NT2/D1 (cell line): ENCODE data around the gene SYNPR.
"Not testable (repeated sequence)": the region's sequence is repeated elsewhere in the genome, so short reads cannot be mapped to it uniquely, and the experiment has no call there.

Experiments used
- DNase-seq: peaks from one replicate; pipeline ENCODE4 v3.0.0-alpha.2; 2011; ENCODE audit warnings: low read depth, low spot score
- H3K27me3 ChIP-seq: 2 replicates; pipeline ENCODE4 v1.6.0; 2011; ENCODE audit warnings: mild to moderate bottlenecking; ENCODE audit not compliant: insufficient read length, insufficient read depth
- H3K36me3 ChIP-seq: 2 replicates; pipeline ENCODE4 v1.6.1; 2011; ENCODE audit warnings: mild to moderate bottlenecking, low read length, mixed read lengths; ENCODE audit not compliant: insufficient read depth, insufficient read length
- H3K4me1 ChIP-seq: 2 replicates; pipeline ENCODE4 v1.5.1; 2011; ENCODE audit not compliant: insufficient read depth, insufficient read length
- H3K4me3 ChIP-seq: 2 replicates; pipeline ENCODE4 v1.5.1; 2011; ENCODE audit warnings: low read depth; ENCODE audit not compliant: insufficient read length
- H3K9ac ChIP-seq: 2 replicates; pipeline ENCODE4 v1.6.0; 2011; ENCODE audit warnings: low read depth; ENCODE audit not compliant: insufficient read length
- H3K9me3 ChIP-seq: 2 replicates; pipeline ENCODE4 v1.5.1; 2011; ENCODE audit warnings: mild to moderate bottlenecking, low read length; ENCODE audit not compliant: insufficient read depth
- SUZ12 ChIP-seq: IDR thresholded peaks from 2 replicates; pipeline ENCODE4 v1.6.1; 2011; ENCODE audit not compliant: insufficient read length, insufficient read depth; ENCODE audit errors: extremely low read depth
- YY1 ChIP-seq: IDR thresholded peaks from 2 replicates; pipeline ENCODE4 v1.6.1; 2011; ENCODE audit not compliant: insufficient read length, insufficient read depth
- ZNF274 ChIP-seq: IDR thresholded peaks from 2 replicates; pipeline ENCODE4 v1.6.1; 2011; ENCODE audit warnings: mild to moderate bottlenecking, low read depth, low read length

SYNPR gene

GRCh38 chr3:63635186-63635585 lies 357.1 kb downstream of the SYNPR start:
- Histone ChIP-seq H3K36me3 (no peaks in the 10 kb centered on the region), H3K4me1 (no peaks in the 10 kb centered on the region), H3K4me3 (no peak overlapping the region), H3K27me3 (no peaks in the 10 kb centered on the region), H3K9me3 (0 out of 2 replicates have a peak, but pooled peaks cover 3% of the 10 kb centered on the region), H3K9ac (no peak overlapping the region)
- no peak for DNase-seq
- TF ChIP-seq YY1 (no peak), ZNF274 (no peak)

GRCh38 chr3:63639806-63640205 lies 361.7 kb downstream of the SYNPR start:
- Histone ChIP-seq H3K9me3 (0 out of 2 replicates have a peak, but pooled peaks cover 3% of the 10 kb centered on the region), H3K36me3 (no peaks in the 10 kb centered on the region), H3K4me1 (no peaks in the 10 kb centered on the region), H3K4me3 (no peak overlapping the region), H3K9ac (no peak overlapping the region), H3K27me3 (no peaks in the 10 kb centered on the region)
- DNase-seq, result no peak
- no peak for TF ChIP-seq ZNF274
- no peak for TF ChIP-seq SUZ12
- no peak for TF ChIP-seq YY1

- TF ChIP-seq YY1, result no peak
- Histone ChIP-seq H3K36me3 (no peaks in the 10 kb centered on the region), H3K9ac (no peak overlapping the region), H3K4me3 (no peak overlapping the region), H3K9me3 (no peaks in the 10 kb centered on the region), H3K4me1 (no peaks in the 10 kb centered on the region), H3K27me3 (no peaks in the 10 kb centered on the region)
- no peak for DNase-seq
These were observed 364.4 kb downstream of the SYNPR start for GRCh38 chr3:63642488-63642887.

- Histone ChIP-seq H3K4me1 (no peaks in the 10 kb centered on the region), H3K36me3 (no peaks in the 10 kb centered on the region), H3K9me3 (no peaks in the 10 kb centered on the region), H3K4me3 (peak overlapping the region; percentile 66), H3K9ac (peak overlapping the region; percentile 33), H3K27me3 (no peaks in the 10 kb centered on the region)
- TF ChIP-seq ZNF274 (no peak), YY1 (no peak), SUZ12 (no peak)
- peak; percentile 28 for DNase-seq
These were observed 366.2 kb downstream of the SYNPR start for GRCh38 chr3:63644212-63644797.

- H3K27me3 ChIP-seq, H3K36me3 ChIP-seq, H3K9me3 ChIP-seq, H3K4me1 ChIP-seq: not testable (repeated sequence)
- peak; percentile 22 for DNase-seq
- Histone ChIP-seq H3K9ac (peak overlapping the region; percentile 33), H3K4me3 (peak overlapping the region; percentile 66)
These were observed 367.0 kb downstream of the SYNPR start for GRCh38 chr3:63644928-63645781.

- no peaks in the 10 kb centered on the region for H3K27me3 ChIP-seq
- H3K9me3 ChIP-seq, result no peaks in the 10 kb centered on the region
- H3K4me1 ChIP-seq, result no peaks in the 10 kb centered on the region
- no peaks in the 10 kb centered on the region for H3K36me3 ChIP-seq
- TF ChIP-seq YY1 (no peak), SUZ12 (no peak), ZNF274 (no peak)
- no peak within 1 kb of the TSS for H3K4me3 ChIP-seq
- no peak for DNase-seq
- H3K9ac ChIP-seq, result no peak within 1 kb of the TSS
These were observed 374.1 kb downstream of the SYNPR start, which contains the start of gene SNTN for GRCh38 chr3:63652066-63652725. SNTN (plus strand) TSS chr3:63652675; CDS start chr3:63652688, 13 bp downstream.

GRCh38 chr3:63654211-63654610 lies 376.1 kb downstream of the SYNPR start:
- H3K9ac ChIP-seq, result no peak overlapping the region
- no peak for TF ChIP-seq SUZ12
- TF ChIP-seq ZNF274, result no peak
- TF ChIP-seq YY1, result no peak
- no peaks in the 10 kb centered on the region for H3K27me3 ChIP-seq
- no peaks in the 10 kb centered on the region for H3K36me3 ChIP-seq
- no peaks in the 10 kb centered on the region for H3K4me1 ChIP-seq
- no peak overlapping the region for H3K4me3 ChIP-seq
- H3K9me3 ChIP-seq, result no peaks in the 10 kb centered on the region
- no peak for DNase-seq
